ENCODE results near the gene DGKB.

The DGKB gene

GRCh38 chr7:14209896-14210484, 692.6 kb downstream of the DGKB start:
- DNase-seq (ENCODE audit: extremely low spot score) = no peak
- ChIA-PET CTCF (no interaction called here), POLR2A (no interaction called here)
- TF ChIP-seq PKNOX1 (IDR thresholded peaks at IDR 0.05) (no peak), FOXA1 (IDR thresholded peaks at IDR 0.05) (no peak), BHLHE40 (IDR thresholded peaks at IDR 0.05; ENCODE audit: borderline replicate concordance) (no peak)

GRCh38 chr7:14207711-14208110, 694.8 kb downstream of the DGKB start:
- DNase-seq (ENCODE audit: extremely low spot score) = no peak
- CTCF ChIA-PET = no interaction called here
- TF ChIP-seq SP1 (IDR thresholded peaks at IDR 0.05) = no peak
- no peak for TF ChIP-seq FOXA1 (IDR thresholded peaks at IDR 0.05)
- TF ChIP-seq BHLHE40 (IDR thresholded peaks at IDR 0.05; ENCODE audit: borderline replicate concordance) = no peak
- TF ChIP-seq PKNOX1 (IDR thresholded peaks at IDR 0.05) = no peak
- no peak for TF ChIP-seq FOXM1 (IDR thresholded peaks at IDR 0.05; ENCODE audit: borderline replicate concordance)
- no peak for TF ChIP-seq L3MBTL2 (conservative IDR thresholded peaks at IDR 0.05)
- no peak for TF ChIP-seq ELF4 (IDR thresholded peaks at IDR 0.05)
- no peak for TF ChIP-seq TARDBP (IDR thresholded peaks at IDR 0.05)
- no peak for TF ChIP-seq ARNT (IDR thresholded peaks at IDR 0.05)
- no peak for TF ChIP-seq FOXK2 (IDR thresholded peaks at IDR 0.05)
- no peak for TF ChIP-seq ZNF384 (IDR thresholded peaks at IDR 0.05)
- TF ChIP-seq LEF1 (IDR thresholded peaks at IDR 0.05; ENCODE audit: borderline replicate concordance) = no peak
- TF ChIP-seq SUZ12 (IDR thresholded peaks at IDR 0.05) = no peak
- TF ChIP-seq CTBP1 (IDR thresholded peaks at IDR 0.05; ENCODE audit: borderline replicate concordance) = no peak
- TF ChIP-seq HDGF (IDR thresholded peaks at IDR 0.05; ENCODE audit: borderline replicate concordance) = no peak
- POLR2A ChIA-PET = no interaction called here

GRCh38 chr7:14207138-14207537, 695.4 kb downstream of the DGKB start:
- TF ChIP-seq LEF1 (IDR thresholded peaks at IDR 0.05; ENCODE audit: borderline replicate concordance) (no peak), ELF4 (IDR thresholded peaks at IDR 0.05) (no peak), ARNT (IDR thresholded peaks at IDR 0.05) (no peak), ZNF384 (IDR thresholded peaks at IDR 0.05) (no peak), SUZ12 (IDR thresholded peaks at IDR 0.05) (no peak), L3MBTL2 (conservative IDR thresholded peaks at IDR 0.05) (no peak), TARDBP (IDR thresholded peaks at IDR 0.05) (no peak), SP1 (IDR thresholded peaks at IDR 0.05) (no peak), CTBP1 (IDR thresholded peaks at IDR 0.05; ENCODE audit: borderline replicate concordance) (no peak), FOXK2 (IDR thresholded peaks at IDR 0.05) (no peak), PKNOX1 (IDR thresholded peaks at IDR 0.05) (no peak)
- DNase-seq (ENCODE audit: extremely low spot score) = no peak
- POLR2A ChIA-PET = no interaction called here
- CTCF ChIA-PET = no interaction called here

- ChIA-PET POLR2A (no interaction called here), CTCF (no interaction called here)
- no peak for TF ChIP-seq NFRKB (IDR thresholded peaks at IDR 0.05)
- no peak for TF ChIP-seq SUZ12 (IDR thresholded peaks at IDR 0.05)
- no peak for TF ChIP-seq LEF1 (IDR thresholded peaks at IDR 0.05; ENCODE audit: borderline replicate concordance)
- no peak for TF ChIP-seq FOXA1 (IDR thresholded peaks at IDR 0.05)
- no peak for TF ChIP-seq FOXK2 (IDR thresholded peaks at IDR 0.05)
- no peak for TF ChIP-seq BHLHE40 (IDR thresholded peaks at IDR 0.05; ENCODE audit: borderline replicate concordance)
- no peak for TF ChIP-seq ELF4 (IDR thresholded peaks at IDR 0.05)
- TF ChIP-seq HDGF (IDR thresholded peaks at IDR 0.05; ENCODE audit: borderline replicate concordance) = no peak
- TF ChIP-seq SP1 (IDR thresholded peaks at IDR 0.05) = no peak
- no peak for TF ChIP-seq TARDBP (IDR thresholded peaks at IDR 0.05)
- no peak for TF ChIP-seq PKNOX1 (IDR thresholded peaks at IDR 0.05)
- no peak for TF ChIP-seq FOXM1 (IDR thresholded peaks at IDR 0.05; ENCODE audit: borderline replicate concordance)
- no peak for TF ChIP-seq L3MBTL2 (conservative IDR thresholded peaks at IDR 0.05)
- TF ChIP-seq ZNF384 (IDR thresholded peaks at IDR 0.05) = no peak
- no peak for TF ChIP-seq ARNT (IDR thresholded peaks at IDR 0.05)
- no peak for TF ChIP-seq CTBP1 (IDR thresholded peaks at IDR 0.05; ENCODE audit: borderline replicate concordance)
- DNase-seq (ENCODE audit: extremely low spot score) = no peak
These were observed 696.4 kb downstream of the DGKB start for GRCh38 chr7:14206121-14206520.

- DNase-seq (ENCODE audit: extremely low spot score) = no peak
- CTCF ChIA-PET = no interaction called here
- TF ChIP-seq NFRKB (IDR thresholded peaks at IDR 0.05) (no peak), ARNT (IDR thresholded peaks at IDR 0.05) (no peak), PKNOX1 (IDR thresholded peaks at IDR 0.05) (no peak), HDGF (IDR thresholded peaks at IDR 0.05; ENCODE audit: borderline replicate concordance) (no peak), CTBP1 (IDR thresholded peaks at IDR 0.05; ENCODE audit: borderline replicate concordance) (no peak), LEF1 (IDR thresholded peaks at IDR 0.05; ENCODE audit: borderline replicate concordance) (no peak), FOXK2 (IDR thresholded peaks at IDR 0.05) (no peak), L3MBTL2 (conservative IDR thresholded peaks at IDR 0.05) (no peak), SUZ12 (IDR thresholded peaks at IDR 0.05) (no peak), BHLHE40 (IDR thresholded peaks at IDR 0.05; ENCODE audit: borderline replicate concordance) (no peak), ELF4 (IDR thresholded peaks at IDR 0.05) (no peak), ZNF384 (IDR thresholded peaks at IDR 0.05) (no peak), TARDBP (IDR thresholded peaks at IDR 0.05) (no peak), FOXA1 (IDR thresholded peaks at IDR 0.05) (no peak), FOXM1 (IDR thresholded peaks at IDR 0.05; ENCODE audit: borderline replicate concordance) (no peak), SP1 (IDR thresholded peaks at IDR 0.05) (no peak)
- POLR2A ChIA-PET = no interaction called here
These were observed 701.2 kb downstream of the DGKB start for GRCh38 chr7:14201353-14201752.

Data from HEK293T (cell line).